Heart left ventricle (tissue), 16 donors: Measurements from ENCODE around the gene ZNF593OS. TPM values are rescaled to one million over a fixed set of nuclear protein-coding genes. Genes with fewer than 3 reads are reported as not detected.
A peak's percentile ranks its signal among the peaks of the same experiment; 100 is the strongest.

ENCODE experiments used
- ATAC-seq, 4 donors: fragments of 200-7000 bp; cut with Tn5 transposase; one replicate each; pipeline ENCODE4 v1.9.1; 2020 to 2022; ENCODE audit warnings: moderate library complexity in 4 of 4, mild to moderate bottlenecking in 3 of 4, moderate number of reproducible peaks in 1 of 4
- DNase-seq, 5 donors: peaks; one replicate each; pipeline ENCODE4 v3.0.0-alpha.2; 2020
- H3K27ac ChIP-seq, 12 donors: fragments of 200-600 bp; sonication (generic) in 4 of 12; one replicate each; pipeline versions ENCODE4 v1.5.0 to v1.8.0; 2016 to 2022; ENCODE audit warnings: mild to moderate bottlenecking in 2 of 12
- H3K27me3 ChIP-seq, 9 donors: fragments of 200-600 bp; sonication (generic) in 2 of 9; one replicate each; pipeline versions ENCODE4 v1.5.1 to v1.8.0; 2016 to 2022; ENCODE audit warnings: mild to moderate bottlenecking in 3 of 9
- H3K36me3 ChIP-seq, 9 donors: fragments of 200-600 bp; sonication (generic) in 2 of 9; one replicate each; pipeline versions ENCODE4 v1.5.0 to v1.8.0; 2018 to 2022; ENCODE audit warnings: mild to moderate bottlenecking in 2 of 9
- H3K4me1 ChIP-seq, 12 donors: fragments of 200-600 bp; sonication (generic) in 4 of 12; one replicate each; pipeline versions ENCODE4 v1.5.0 to v1.8.0; 2016 to 2022; ENCODE audit warnings: mild to moderate bottlenecking in 3 of 12
- H3K4me3 ChIP-seq, 12 donors: fragments of 200-600 bp; sonication (generic) in 4 of 12; one replicate each; pipeline versions ENCODE4 v1.5.0 to v1.8.0; 2017 to 2022; ENCODE audit warnings: mild to moderate bottlenecking in 9 of 12, moderate library complexity in 4 of 12
- H3K9me3 ChIP-seq, 12 donors: fragments of 200-600 bp; sonication (generic) in 4 of 12; one replicate each; pipeline versions ENCODE4 v1.5.0 to v1.8.0; 2016 to 2022; ENCODE audit warnings: mild to moderate bottlenecking in 1 of 12
- POLR2A ChIP-seq, 2 donors: fragments of 450-650 bp; IDR thresholded peaks; one replicate each; pipeline ENCODE4 v1.6.1; 2017; ENCODE audit warnings: antibody characterized with exemption in 2 of 2, mild to moderate bottlenecking in 2 of 2, moderate library complexity in 2 of 2
- WGBS, 4 donors: extraction: QIAGEN DNeasy Blood & Tissue Kit in 2 of 4; methylation state at CpG; one replicate each; pipeline versions ENCODE4 v1.1.5 to v1.1.7; 2013 to 2018; 5-methylcytosine and 5-hydroxymethylcytosine counted together
- intact Hi-C, 10 donors: fragments of 100-400 bp; cut with DNase I; formaldehyde crosslinking; loops; one replicate each; pipeline versions ENCODE4 v1.11.1 to v1.14.2; 2022
- polyA plus RNA-seq, 2 donors: library from polyadenylated mRNA; stranded (reverse); fragments of 200-250 nt; gene quantifications; one replicate each; pipeline ENCODE4 v1.2.3, GENCODE V29; 2013
- total RNA-seq, 9 donors: library from RNA; depleted of rRNA in 2 of 9; stranded (reverse); fragments of >200 nt in 2 of 9; fragmentation: NEBNext Ultra II Directional in 3 of 9; extraction: Animal tissue kit (Norgen Biotek cat#: 25700) in 3 of 9; gene quantifications; one replicate each; pipeline versions ENCODE4 v1.1.0 to v1.2.4, GENCODE V29; 2016 to 2023
- TF ChIP-seq, protein P1 (sequence below), 12 donors: fragments of 200-600 bp; sonication (generic) in 4 of 12; IDR thresholded peaks; one replicate each; pipeline versions ENCODE4 v1.5.0 to v1.8.0; 2018 to 2022; ENCODE audit warnings: antibody characterized with exemption in 12 of 12, mild to moderate bottlenecking in 5 of 12
- donor health status: ischemic (EF 13 %, LVEDD 7.1; RV severe dilation, severe dysfunction).
- donor health status: healthy with polysubstance abuse.
- donor health status: DM: no; HTN: yes; CAD: no.
- donor health status: DM: no; HTN: no; CAD: no.
- donor health status: ischemic (EF 25% LVEDD 6.9; RV normal size, moderate dysfunction).
- donor health status: ischemic (EF 25% LVEDD 5.7; RV mildly dilated, moderate dysfunction).
- donor health status: healthy.
- donor health status: DM: yes; HTN: yes; CAD: no.
- donor health status: ischemic (EF 35%, LVEDD 5.7; RV mildly dilated, moderate dysfunction).
- donor health status: nonischemic (EF 11% LVEDD 7.7; RV severe dilation, severe dysfunction).
- donor health status: DM: yes; HTN: yes; CAD: no.
- donor health status: PGD.
- donor health status: ischemic (EF 29% LVEDD 5.4; RV normal size, mild dysfunction).
- donor health status: nonischemic (EF 23%, LVEDD 6.1; RV moderate dilation, normal function).

The ZNF593OS gene
- total and polyA plus RNA-seq, 11 donors: not detected

DNA sequence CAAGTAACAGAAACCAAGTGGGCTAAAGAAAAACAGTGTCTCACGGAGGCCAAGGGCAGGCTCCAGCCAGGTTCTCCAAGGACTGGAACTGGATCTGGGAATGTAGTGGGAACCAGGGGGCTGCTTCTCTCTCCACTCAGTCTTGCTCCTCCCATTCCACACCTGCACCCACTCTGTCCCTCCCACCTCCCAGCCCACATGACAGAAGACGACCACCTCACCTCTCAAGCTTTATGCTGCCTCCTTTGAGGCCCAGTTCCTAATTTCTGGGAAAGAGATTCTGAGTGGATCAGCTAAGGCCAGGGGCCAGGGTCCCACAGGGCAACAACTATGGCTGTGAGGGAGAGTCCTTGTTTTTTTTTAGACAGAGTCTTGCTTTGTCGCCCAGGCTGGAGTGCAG, 43.6 kb upstream of the ZNF593OS start:
- Histone ChIP-seq H3K27me3 (no peaks in the 10 kb centered on the region), H3K9me3 (no peaks in the 10 kb centered on the region), H3K4me3 (no peak overlapping the region), H3K36me3 (no peaks in the 10 kb centered on the region), H3K27ac (no peak overlapping the region), H3K4me1 (peaks cover 0 to 4% (median 0%) of the 10 kb centered on the region in 12 donors)
- 46 to 86% (median 56%) methylated on average over 3 of the region's 3 CpGs for WGBS, 4 donors
- ATAC-seq (no peak), DNase-seq (no peak)
- intact Hi-C loops: no loop called here
- TF ChIP-seq, protein P1, sequence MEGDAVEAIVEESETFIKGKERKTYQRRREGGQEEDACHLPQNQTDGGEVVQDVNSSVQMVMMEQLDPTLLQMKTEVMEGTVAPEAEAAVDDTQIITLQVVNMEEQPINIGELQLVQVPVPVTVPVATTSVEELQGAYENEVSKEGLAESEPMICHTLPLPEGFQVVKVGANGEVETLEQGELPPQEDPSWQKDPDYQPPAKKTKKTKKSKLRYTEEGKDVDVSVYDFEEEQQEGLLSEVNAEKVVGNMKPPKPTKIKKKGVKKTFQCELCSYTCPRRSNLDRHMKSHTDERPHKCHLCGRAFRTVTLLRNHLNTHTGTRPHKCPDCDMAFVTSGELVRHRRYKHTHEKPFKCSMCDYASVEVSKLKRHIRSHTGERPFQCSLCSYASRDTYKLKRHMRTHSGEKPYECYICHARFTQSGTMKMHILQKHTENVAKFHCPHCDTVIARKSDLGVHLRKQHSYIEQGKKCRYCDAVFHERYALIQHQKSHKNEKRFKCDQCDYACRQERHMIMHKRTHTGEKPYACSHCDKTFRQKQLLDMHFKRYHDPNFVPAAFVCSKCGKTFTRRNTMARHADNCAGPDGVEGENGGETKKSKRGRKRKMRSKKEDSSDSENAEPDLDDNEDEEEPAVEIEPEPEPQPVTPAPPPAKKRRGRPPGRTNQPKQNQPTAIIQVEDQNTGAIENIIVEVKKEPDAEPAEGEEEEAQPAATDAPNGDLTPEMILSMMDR (IDR thresholded peaks at IDR 0.05): no peak
- no peak for TF ChIP-seq POLR2A (IDR thresholded peaks at IDR 0.05)

DNA sequence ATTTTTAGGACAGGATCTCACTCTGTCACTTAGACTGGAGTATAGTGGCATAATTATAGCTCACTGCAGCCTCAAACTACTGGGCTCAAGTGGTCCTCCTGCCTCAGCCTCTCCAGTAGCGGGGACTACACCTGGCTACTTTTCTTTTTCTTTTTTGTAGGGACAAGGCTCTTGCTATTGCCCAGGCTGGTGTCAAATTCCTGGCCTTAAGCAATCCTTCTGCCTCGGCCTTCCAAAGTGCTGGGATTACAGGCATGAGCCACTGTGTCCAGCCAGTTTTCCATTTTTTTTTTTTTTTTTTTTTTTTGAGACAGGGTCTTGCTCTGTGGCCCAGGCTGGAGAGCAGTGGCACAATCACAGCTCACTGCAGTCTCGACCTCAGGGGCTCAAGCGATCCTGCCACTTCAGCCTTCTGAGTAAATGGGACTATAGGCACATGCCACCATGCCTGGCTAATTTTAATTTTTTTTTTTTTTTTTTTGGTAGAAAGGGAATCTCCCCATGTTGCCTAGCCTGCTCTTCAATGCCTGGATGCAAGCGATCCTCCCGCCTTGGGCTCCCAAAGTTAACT, 41.8 kb upstream of the ZNF593OS start:
- intact Hi-C loops: no loop called here
- Histone ChIP-seq H3K36me3 (no peaks in the 10 kb centered on the region), H3K9me3 (no peaks in the 10 kb centered on the region), H3K27ac (no peak overlapping the region), H3K4me3 (no peak overlapping the region), H3K27me3 (peaks cover 0 to 3% (median 0%) of the 10 kb centered on the region in 9 donors), H3K4me1 (peaks cover 0 to 5% (median 0%) of the 10 kb centered on the region in 12 donors)
- DNase-seq (no peak), ATAC-seq (no peak)
- WGBS, 4 donors: 85 to 91% (median 89%) methylated on average over 6 of the region's 6 CpGs
- no peak for TF ChIP-seq POLR2A (IDR thresholded peaks at IDR 0.05)
- TF ChIP-seq, protein P1 (IDR thresholded peaks at IDR 0.05): no peak

DNA sequence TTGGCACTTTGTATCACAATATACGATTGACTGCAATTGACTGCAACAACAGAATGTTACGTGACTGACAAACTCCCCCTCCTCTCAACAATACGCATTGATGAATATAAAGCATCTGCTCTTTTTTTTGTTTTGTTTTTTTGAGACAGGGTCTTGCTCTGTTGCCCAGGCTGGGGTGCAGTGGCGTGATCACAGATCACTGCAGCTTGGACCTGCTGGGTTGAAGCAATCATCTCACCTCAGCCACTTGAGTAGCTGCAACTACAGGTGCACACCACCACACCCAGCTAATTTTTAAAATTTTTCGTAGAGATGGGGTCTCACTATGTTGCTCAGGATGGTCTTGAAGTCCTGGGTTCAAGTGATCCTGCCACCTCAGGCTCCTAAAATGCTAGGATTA, 41.1 kb upstream of the ZNF593OS start:
- 85 to 93% (median 90%) methylated on average over 5 of the region's 5 CpGs for WGBS, 4 donors
- H3K27ac ChIP-seq: no peak overlapping the region
- ATAC-seq: no peak
- H3K4me1 ChIP-seq: peaks cover 0 to 5% (median 0%) of the 10 kb centered on the region in 12 donors
- H3K36me3 ChIP-seq: no peaks in the 10 kb centered on the region
- intact Hi-C loops: no loop called here
- no peak overlapping the region for H3K4me3 ChIP-seq
- no peak for DNase-seq
- H3K27me3 ChIP-seq: peaks cover 0 to 3% (median 0%) of the 10 kb centered on the region in 9 donors
- no peak for TF ChIP-seq POLR2A (IDR thresholded peaks at IDR 0.05)
- TF ChIP-seq, protein P1 (IDR thresholded peaks at IDR 0.05): no peak
- H3K9me3 ChIP-seq: no peaks in the 10 kb centered on the region

DNA sequence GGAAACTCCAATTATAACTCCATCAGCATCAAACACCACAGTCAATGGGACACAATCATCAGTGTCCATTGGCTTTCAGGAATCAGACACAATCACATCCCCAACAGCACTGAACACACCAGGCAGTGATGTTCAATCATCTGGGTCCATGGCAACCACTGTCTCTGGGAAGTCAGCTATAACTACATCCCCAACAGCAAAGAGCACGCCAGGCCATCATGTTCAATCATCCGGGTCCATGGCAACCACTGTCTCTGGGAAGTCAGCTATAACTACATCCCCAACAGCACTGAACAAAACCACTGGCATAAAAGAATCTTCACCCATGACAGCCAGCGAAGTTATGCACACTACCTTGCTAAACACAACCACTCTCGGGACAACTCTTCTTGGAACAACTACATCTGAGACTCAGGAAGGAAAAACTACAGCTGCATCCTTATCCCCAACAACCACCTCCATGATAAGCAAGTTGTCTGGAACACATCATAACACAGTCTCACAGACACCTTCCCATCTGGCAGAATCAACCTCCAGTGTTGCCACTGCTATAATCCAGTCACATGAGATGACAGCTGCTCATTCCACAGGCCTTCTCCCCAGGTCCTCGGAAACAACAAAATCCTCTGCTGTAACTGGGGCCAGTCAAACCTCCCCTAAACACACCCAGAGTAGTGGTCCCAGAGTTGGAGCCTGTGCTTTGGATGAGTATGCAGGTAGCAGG, 38.7 kb upstream of the ZNF593OS start:
- Histone ChIP-seq H3K4me1 (peaks cover 0 to 5% (median 0%) of the 10 kb centered on the region in 12 donors), H3K27me3 (peaks cover 0 to 3% (median 0%) of the 10 kb centered on the region in 9 donors), H3K4me3 (no peak overlapping the region), H3K36me3 (no peaks in the 10 kb centered on the region), H3K9me3 (no peaks in the 10 kb centered on the region), H3K27ac (no peak overlapping the region)
- TF ChIP-seq, protein P1 (IDR thresholded peaks at IDR 0.05): no peak
- TF ChIP-seq POLR2A (IDR thresholded peaks at IDR 0.05): no peak
- WGBS, 4 donors: 40 to 54% (median 52%) methylated on average over 4 to 5 of the region's 5 CpGs
- ATAC-seq (peak in 3 of 4 donors; percentile 56 to 80 (median 71)), DNase-seq (no peak)
- intact Hi-C loops: no loop called here
